ENCODE data around the gene PDZRN3. TPM values are rescaled to one million over a fixed set of nuclear protein-coding genes. Genes with fewer than 3 reads are reported as not detected.

Gene PDZRN3
- total and polyA plus RNA-seq, 2 experiments from 2014 or later: 7.5 to 14.0 TPM

- Histone ChIP-seq H3K36me3 (ENCODE audit: insufficient read depth) (no peaks in the 10 kb centered on the region), H3K79me2 (replicated peaks; ENCODE audit: insufficient read depth) (no peaks in the 10 kb centered on the region), H3F3A (replicated peaks; ENCODE audit: low read depth) (no peaks in the 10 kb centered on the region), H3K9me2 (ENCODE audit: insufficient read depth) (no peaks in the 10 kb centered on the region), H4K20me1 (replicated peaks; ENCODE audit: insufficient read depth) (no peaks in the 10 kb centered on the region), H3K4me1 (ENCODE audit: insufficient read depth) (no peaks in the 10 kb centered on the region), H3K27me3 (ENCODE audit: insufficient read depth) (no peaks in the 10 kb centered on the region), H2AFZ (no peak overlapping the region), H3K27ac (ENCODE audit: low read depth) (no peak overlapping the region), H3K4me2 (no peak overlapping the region), H3K4me3 (no peak overlapping the region)
- no peak overlapping the region for H3K27ac Mint-ChIP-seq
- no peak for ATAC-seq
- no peak for DNase-seq (ENCODE audit: low spot score)
- peaks cover 2% of the 10 kb centered on the region for H3K27me3 Mint-ChIP-seq (ENCODE audit: insufficient read depth, low read depth, poor library complexity)
- H3K9me3 Mint-ChIP-seq: no peaks in the 10 kb centered on the region
- H3K36me3 Mint-ChIP-seq (ENCODE audit: low read depth): no peaks in the 10 kb centered on the region
- no peak overlapping the region for H3K4me3 Mint-ChIP-seq
- H3K4me1 Mint-ChIP-seq: peaks cover 3% of the 10 kb centered on the region; the same call in 1 of the 3 replicates
- TF ChIP-seq STAT1 (IDR thresholded peaks at IDR 0.05; ENCODE audit: unreplicated experiment): no peak
- TF ChIP-seq ZNF331 (CRISPR knock-in tag; IDR thresholded peaks at IDR 0.05; ENCODE audit: low read depth): no peak
- TF ChIP-seq EZH2phosphoT487 (IDR thresholded peaks at IDR 0.05; ENCODE audit: unreplicated experiment): no peak
- TF ChIP-seq NANOG (IDR thresholded peaks at IDR 0.05; ENCODE audit: borderline replicate concordance): no peak
- no peak for TF ChIP-seq POLR2AphosphoS5 (IDR thresholded peaks at IDR 0.05; ENCODE audit: low read depth)
- TF ChIP-seq, protein P1, sequence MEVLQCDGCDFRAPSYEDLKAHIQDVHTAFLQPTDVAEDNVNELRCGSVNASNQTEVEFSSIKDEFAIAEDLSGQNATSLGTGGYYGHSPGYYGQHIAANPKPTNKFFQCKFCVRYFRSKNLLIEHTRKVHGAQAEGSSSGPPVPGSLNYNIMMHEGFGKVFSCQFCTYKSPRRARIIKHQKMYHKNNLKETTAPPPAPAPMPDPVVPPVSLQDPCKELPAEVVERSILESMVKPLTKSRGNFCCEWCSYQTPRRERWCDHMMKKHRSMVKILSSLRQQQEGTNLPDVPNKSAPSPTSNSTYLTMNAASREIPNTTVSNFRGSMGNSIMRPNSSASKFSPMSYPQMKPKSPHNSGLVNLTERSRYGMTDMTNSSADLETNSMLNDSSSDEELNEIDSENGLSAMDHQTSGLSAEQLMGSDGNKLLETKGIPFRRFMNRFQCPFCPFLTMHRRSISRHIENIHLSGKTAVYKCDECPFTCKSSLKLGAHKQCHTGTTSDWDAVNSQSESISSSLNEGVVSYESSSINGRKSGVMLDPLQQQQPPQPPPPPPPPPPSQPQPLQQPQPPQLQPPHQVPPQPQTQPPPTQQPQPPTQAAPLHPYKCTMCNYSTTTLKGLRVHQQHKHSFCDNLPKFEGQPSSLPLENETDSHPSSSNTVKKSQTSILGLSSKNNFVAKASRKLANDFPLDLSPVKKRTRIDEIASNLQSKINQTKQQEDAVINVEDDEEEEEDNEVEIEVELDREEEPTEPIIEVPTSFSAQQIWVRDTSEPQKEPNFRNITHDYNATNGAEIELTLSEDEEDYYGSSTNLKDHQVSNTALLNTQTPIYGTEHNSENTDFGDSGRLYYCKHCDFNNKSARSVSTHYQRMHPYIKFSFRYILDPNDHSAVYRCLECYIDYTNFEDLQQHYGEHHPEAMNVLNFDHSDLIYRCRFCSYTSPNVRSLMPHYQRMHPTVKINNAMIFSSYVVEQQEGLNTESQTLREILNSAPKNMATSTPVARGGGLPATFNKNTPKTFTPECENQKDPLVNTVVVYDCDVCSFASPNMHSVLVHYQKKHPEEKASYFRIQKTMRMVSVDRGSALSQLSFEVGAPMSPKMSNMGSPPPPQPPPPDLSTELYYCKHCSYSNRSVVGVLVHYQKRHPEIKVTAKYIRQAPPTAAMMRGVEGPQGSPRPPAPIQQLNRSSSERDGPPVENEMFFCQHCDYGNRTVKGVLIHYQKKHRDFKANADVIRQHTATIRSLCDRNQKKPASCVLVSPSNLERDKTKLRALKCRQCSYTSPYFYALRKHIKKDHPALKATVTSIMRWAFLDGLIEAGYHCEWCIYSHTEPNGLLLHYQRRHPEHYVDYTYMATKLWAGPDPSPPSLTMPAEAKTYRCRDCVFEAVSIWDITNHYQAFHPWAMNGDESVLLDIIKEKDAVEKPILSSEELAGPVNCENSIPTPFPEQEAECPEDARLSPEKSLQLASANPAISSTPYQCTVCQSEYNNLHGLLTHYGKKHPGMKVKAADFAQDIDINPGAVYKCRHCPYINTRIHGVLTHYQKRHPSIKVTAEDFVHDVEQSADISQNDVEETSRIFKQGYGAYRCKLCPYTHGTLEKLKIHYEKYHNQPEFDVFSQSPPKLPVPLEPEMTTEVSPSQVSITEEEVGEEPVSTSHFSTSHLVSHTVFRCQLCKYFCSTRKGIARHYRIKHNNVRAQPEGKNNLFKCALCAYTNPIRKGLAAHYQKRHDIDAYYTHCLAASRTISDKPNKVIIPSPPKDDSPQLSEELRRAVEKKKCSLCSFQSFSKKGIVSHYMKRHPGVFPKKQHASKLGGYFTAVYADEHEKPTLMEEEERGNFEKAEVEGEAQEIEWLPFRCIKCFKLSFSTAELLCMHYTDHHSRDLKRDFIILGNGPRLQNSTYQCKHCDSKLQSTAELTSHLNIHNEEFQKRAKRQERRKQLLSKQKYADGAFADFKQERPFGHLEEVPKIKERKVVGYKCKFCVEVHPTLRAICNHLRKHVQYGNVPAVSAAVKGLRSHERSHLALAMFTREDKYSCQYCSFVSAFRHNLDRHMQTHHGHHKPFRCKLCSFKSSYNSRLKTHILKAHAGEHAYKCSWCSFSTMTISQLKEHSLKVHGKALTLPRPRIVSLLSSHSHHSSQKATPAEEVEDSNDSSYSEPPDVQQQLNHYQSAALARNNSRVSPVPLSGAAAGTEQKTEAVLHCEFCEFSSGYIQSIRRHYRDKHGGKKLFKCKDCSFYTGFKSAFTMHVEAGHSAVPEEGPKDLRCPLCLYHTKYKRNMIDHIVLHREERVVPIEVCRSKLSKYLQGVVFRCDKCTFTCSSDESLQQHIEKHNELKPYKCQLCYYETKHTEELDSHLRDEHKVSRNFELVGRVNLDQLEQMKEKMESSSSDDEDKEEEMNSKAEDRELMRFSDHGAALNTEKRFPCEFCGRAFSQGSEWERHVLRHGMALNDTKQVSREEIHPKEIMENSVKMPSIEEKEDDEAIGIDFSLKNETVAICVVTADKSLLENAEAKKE (CRISPR knock-in tag; IDR thresholded peaks at IDR 0.05): no peak
- no peak for TF ChIP-seq ETS1 (IDR thresholded peaks at IDR 0.05)
- no peak for TF ChIP-seq ZNF114 (CRISPR knock-in tag; IDR thresholded peaks at IDR 0.05)
- TF ChIP-seq, protein P2, sequence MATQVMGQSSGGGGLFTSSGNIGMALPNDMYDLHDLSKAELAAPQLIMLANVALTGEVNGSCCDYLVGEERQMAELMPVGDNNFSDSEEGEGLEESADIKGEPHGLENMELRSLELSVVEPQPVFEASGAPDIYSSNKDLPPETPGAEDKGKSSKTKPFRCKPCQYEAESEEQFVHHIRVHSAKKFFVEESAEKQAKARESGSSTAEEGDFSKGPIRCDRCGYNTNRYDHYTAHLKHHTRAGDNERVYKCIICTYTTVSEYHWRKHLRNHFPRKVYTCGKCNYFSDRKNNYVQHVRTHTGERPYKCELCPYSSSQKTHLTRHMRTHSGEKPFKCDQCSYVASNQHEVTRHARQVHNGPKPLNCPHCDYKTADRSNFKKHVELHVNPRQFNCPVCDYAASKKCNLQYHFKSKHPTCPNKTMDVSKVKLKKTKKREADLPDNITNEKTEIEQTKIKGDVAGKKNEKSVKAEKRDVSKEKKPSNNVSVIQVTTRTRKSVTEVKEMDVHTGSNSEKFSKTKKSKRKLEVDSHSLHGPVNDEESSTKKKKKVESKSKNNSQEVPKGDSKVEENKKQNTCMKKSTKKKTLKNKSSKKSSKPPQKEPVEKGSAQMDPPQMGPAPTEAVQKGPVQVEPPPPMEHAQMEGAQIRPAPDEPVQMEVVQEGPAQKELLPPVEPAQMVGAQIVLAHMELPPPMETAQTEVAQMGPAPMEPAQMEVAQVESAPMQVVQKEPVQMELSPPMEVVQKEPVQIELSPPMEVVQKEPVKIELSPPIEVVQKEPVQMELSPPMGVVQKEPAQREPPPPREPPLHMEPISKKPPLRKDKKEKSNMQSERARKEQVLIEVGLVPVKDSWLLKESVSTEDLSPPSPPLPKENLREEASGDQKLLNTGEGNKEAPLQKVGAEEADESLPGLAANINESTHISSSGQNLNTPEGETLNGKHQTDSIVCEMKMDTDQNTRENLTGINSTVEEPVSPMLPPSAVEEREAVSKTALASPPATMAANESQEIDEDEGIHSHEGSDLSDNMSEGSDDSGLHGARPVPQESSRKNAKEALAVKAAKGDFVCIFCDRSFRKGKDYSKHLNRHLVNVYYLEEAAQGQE (IDR thresholded peaks at IDR 0.05; ENCODE audit: unreplicated experiment): no peak
- no peak for TF ChIP-seq EZH2 (IDR thresholded peaks at IDR 0.05; ENCODE audit: low read depth, unreplicated experiment)
- no peak for TF ChIP-seq CREB1 (CRISPR knock-in tag; IDR thresholded peaks at IDR 0.05; ENCODE audit: low read depth)
- no peak for TF ChIP-seq JUNB (IDR thresholded peaks at IDR 0.05; ENCODE audit: unreplicated experiment)
- TF ChIP-seq CTCF (conservative IDR thresholded peaks at IDR 0.05; ENCODE audit: low read depth in 2 of 2): no peak
Measured at GRCh38 chr3:73571238-73571794, 53.4 kb downstream of the PDZRN3 start.
